ENCODE data around the gene PCDHGA4.
A peak's percentile ranks its signal among the peaks of the same experiment; 100 is the strongest.
"Not testable (repeated sequence)": the region's sequence is repeated elsewhere in the genome, so short reads cannot be mapped to it uniquely, and the experiment has no call there.

Gene PCDHGA4

GRCh38 chr5:141384471-141385267 is 29.8 kb downstream of the PCDHGA4 start:
- DNase-seq = no peak

- not testable (repeated sequence) for DNase-seq
Observed at GRCh38 chr5:141387557-141388311, 32.9 kb downstream of the PCDHGA4 start, which contains the start of gene PCDHGB4. Gene PCDHGB4, plus strand, starts transcription at chr5:141387698. Its CDS starts 187 bp downstream, at chr5:141387885.

GRCh38 chr5:141388661-141389060 is 33.8 kb downstream of the PCDHGA4 start:
- DNase-seq = no peak

- DNase-seq = no peak
Observed at GRCh38 chr5:141389153-141390042, 34.6 kb downstream of the PCDHGA4 start.

GRCh38 chr5:141392429-141393198 is 37.8 kb downstream of the PCDHGA4 start, which contains the start of gene PCDHGA8:
Gene PCDHGA8, plus strand, starts transcription at chr5:141392633. Its CDS starts 181 bp downstream, at chr5:141392814.
- DNase-seq = peak in 1 of 2 experiments; percentile 21

GRCh38 chr5:141393267-141393666 is 38.4 kb downstream of the PCDHGA4 start:
- no peak for DNase-seq

GRCh38 chr5:141394401-141395187 is 39.8 kb downstream of the PCDHGA4 start:
- not testable (repeated sequence) for DNase-seq

GRCh38 chr5:141397756-141398551 is 43.1 kb downstream of the PCDHGA4 start, which contains the start of gene PCDHGB5:
Gene PCDHGB5, plus strand, starts transcription at chr5:141397947. Its CDS starts 181 bp downstream, at chr5:141398128.
- not testable (repeated sequence) for DNase-seq

- DNase-seq = no peak
Observed at GRCh38 chr5:141398608-141399007, 43.8 kb downstream of the PCDHGA4 start.

- no peak for DNase-seq
Observed at GRCh38 chr5:141399555-141400258, 44.9 kb downstream of the PCDHGA4 start.

GRCh38 chr5:141402553-141403243 is 47.9 kb downstream of the PCDHGA4 start, which contains the start of gene PCDHGA9:
Gene PCDHGA9, plus strand, starts transcription at chr5:141402778. Its CDS starts 175 bp downstream, at chr5:141402953.
- DNase-seq = no peak

GRCh38 chr5:141403387-141403786 is 48.6 kb downstream of the PCDHGA4 start:
- no peak for DNase-seq
